HK-2 (cell line): ENCODE measurements around the gene ENTPD8.
"Not testable (repeated sequence)": the region's sequence is repeated elsewhere in the genome, so short reads cannot be mapped to it uniquely, and the experiment has no call there.

Experiments used
- DNase-seq: peaks from one replicate; pipeline ENCODE4 v3.0.0-alpha.2; 2018; ENCODE audit not compliant: unreplicated experiment

ENTPD8 gene

GRCh38 chr9:137458194-137459151, 17.3 kb upstream of the ENTPD8 start:
- DNase-seq: peak; percentile 47

DNA sequence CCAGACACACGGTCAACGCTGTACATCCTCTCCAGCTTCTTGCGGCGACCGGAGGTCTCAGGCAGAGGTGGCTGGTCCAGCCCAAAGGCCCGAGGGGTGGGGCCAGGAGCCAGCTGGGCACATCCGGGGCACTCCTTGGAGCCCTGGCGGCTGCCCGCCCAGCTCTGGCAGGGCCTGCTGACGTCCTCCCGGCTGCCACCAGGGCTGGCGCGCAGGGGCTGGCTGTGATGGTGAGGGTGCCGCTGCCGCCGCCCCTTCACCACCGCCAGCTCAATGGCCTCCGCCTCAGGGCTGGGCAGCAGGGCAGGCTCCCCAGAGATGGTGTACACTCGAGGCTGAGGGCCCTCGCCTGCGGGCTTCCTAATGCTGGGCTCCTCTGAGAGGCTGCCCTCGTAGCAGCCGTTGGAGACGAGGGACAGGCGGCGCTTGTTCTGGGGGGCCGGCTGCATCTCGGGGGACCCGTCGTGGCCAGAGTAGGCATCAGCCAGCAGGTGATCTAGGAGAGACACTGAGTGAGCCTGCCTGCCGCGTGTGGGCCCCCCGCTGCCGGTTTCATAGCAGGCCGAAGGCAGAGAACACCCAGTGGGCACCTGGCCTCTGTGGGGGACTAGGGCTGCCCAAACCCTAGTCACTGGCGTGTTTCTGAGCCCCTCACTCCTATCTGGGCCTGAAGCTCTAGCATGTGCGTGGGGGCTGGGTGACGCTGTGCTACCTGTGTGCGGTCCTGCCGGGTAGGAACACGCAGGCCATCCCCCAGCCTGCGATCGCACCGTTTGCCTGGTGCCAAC, 16.4 kb upstream of the ENTPD8 start:
- DNase-seq: no peak

DNA sequence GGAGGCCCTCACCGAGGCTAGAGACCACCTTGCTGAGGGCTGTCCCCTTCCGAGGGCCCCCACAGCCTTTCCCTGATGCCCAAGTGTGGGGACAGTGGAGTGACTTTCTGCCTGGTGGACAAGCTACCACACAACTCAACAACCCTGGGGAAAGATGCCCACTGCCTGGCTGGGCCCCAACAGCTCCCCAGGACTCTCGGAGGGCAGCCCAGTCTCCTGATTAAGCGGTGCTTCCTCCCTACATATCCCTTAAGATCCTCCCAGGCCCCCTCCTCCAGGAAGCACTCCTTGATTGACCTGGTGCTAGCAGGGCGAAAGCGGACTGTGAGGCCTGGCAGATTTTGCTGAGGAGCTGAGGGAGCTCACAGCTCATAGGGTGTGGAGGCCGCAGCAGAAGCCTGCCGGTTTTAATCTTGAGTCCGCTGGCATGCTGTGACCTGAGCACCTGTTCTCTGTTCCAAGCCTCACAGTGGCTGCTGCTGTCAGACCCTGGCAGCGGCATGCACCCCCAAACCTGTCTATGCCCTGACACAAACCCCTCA, 15.8 kb upstream of the ENTPD8 start:
- DNase-seq: no peak

DNA sequence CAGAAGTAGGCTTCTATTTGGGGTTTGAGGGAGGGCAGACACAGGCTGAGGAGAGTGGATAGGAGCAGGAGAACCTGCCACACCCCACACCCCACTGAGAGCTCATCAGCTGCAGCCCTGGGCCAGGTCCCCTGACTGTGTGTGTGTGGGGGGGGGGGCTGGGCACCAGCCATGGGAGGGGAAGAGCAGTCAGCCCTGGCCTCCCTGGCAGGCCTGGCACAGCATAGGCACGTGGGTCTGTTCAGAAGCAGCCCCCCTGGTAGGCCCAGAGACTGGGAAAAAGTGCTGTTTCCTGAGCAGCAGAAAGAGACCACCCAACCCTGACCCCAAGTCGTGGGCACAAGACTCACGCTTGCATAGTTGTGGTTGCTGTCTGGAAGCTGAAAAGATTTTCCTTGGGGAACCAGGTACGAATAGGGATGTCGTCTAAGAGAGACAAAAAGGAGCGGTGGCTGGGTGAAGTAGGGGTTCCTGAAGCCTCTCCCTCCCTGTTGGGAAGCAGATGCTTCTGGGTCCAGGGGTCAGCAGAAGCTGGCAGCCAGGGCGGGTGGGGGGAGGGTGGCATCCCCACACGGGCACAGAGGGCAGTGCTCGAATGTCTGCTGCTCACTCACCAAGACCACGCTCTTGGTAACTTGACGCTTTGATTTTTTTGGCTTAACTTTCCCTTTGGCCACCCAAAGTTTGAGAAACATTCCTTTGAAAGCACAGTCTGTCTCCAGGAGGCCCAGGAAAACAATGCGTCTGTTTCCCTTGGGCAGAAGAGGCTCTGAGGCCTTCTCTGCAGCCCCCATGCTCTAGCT, 15.1 kb upstream of the ENTPD8 start:
- no peak for DNase-seq

DNA sequence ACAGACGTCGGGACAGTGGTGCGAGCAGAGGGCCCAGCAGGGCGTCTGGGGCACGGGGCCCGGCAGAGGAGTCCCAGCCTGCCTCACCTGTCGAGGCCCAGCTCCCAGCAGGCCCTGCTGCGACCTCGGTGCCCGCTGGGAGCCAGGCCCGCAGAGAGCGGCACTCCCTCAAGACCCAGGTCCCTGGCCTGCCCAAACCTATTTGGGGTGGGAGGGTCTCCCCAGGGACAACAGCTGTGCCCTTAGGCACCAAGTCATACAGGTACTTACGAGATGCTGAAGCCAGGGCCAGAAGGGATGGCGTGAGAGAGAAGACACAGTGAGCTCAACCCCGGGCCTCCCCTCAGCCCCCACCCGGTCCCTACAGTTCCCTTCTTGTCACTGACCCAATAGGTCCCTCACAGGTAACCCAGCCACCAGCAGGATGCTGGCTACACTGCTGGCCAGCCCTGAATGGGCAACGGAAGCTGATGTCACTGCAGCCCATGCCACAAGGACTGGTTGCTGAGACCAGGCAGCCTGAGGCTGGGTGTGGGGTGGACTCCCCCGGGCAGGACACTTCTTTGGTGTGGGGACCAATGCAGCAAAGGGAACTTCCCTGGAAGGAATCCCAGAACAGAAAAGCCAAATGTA, 14.3 kb upstream of the ENTPD8 start:
- DNase-seq: no peak

GRCh38 chr9:137454597-137455358, 13.6 kb upstream of the ENTPD8 start:
- no peak for DNase-seq

DNA sequence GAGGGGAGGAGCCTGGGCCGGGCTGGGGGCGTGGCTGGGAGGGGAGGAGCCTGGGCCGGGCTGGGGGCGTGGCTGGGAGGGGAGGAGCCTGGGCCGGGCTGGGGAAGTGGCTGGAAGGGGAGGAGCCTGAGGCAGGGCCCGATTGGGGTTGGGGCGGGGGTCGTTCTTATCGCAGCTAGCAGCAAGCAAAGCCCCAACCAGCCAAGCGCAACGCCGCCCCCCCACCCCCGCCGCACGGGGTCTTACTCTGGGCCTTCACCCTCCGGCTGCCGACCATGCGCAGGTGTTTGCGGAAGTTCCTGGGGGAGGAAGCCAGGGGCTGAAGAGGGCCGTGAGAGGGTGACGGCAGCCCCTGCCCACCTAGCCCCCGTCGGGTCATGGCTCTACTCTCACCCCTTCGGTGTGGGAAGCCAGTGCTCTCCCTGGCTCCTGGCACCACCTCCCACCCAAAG, 13.0 kb upstream of the ENTPD8 start:
- DNase-seq: no peak

DNA sequence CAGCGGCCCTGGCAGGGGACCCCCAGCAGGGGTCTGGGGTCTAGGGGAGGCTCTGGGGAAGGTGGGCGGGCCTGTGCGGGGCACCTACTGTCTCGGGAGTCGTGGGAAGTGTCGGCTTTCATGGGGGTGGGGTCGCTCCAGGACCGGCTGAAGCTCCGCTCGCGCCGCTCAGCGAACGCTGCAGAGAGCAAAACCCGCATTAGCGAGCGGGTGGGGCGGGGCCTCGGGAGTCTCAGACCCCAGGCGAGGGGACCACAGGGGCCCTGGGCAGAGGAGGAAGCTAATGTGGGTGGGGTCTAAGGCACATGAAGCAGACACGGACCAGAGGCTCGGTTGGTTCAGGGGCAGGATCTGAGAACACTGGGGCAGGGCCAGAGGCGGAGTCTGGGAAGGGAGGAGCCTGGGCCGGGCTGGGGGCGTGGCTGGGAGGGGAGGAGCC, 12.5 kb upstream of the ENTPD8 start:
- no peak for DNase-seq

GRCh38 chr9:137452761-137453642, 11.8 kb upstream of the ENTPD8 start:
- DNase-seq: no peak

DNA sequence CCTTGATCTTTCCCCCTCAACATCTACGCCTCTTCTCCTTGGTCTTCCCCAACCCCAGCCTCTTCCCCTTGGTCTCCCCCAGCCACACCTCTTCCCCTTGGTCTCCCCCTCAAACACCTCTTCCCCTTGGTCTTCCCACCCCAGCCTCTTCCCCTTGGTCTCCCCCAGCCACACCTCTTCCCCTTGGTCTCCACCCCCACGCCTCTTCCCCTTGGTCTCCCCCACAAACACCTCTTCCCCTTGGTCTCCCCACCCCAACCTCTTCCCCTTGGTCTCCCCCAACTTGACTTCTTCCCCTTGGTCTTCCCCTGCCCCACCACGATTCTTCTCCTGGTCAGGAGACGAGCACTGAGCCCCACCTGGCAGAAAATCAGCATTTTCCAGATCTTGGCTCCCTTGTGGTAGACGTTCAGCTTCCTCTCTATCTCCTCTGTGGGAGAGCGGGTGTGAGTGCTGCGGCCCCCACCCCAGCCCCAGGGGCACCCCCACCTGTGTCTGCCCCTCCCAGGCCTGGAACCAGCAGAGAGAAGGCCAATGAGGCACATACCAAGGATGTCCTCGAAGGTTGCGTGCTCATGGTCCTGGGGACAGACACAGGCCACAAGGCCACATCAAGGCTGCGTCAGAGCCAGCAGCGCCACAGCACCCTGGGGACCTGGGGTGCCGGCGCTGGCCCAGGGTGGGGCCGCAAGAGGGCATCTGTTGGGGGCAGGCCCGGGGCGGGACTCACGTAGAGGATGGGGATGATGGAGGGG, 11.0 kb upstream of the ENTPD8 start:
- DNase-seq: no peak

DNA sequence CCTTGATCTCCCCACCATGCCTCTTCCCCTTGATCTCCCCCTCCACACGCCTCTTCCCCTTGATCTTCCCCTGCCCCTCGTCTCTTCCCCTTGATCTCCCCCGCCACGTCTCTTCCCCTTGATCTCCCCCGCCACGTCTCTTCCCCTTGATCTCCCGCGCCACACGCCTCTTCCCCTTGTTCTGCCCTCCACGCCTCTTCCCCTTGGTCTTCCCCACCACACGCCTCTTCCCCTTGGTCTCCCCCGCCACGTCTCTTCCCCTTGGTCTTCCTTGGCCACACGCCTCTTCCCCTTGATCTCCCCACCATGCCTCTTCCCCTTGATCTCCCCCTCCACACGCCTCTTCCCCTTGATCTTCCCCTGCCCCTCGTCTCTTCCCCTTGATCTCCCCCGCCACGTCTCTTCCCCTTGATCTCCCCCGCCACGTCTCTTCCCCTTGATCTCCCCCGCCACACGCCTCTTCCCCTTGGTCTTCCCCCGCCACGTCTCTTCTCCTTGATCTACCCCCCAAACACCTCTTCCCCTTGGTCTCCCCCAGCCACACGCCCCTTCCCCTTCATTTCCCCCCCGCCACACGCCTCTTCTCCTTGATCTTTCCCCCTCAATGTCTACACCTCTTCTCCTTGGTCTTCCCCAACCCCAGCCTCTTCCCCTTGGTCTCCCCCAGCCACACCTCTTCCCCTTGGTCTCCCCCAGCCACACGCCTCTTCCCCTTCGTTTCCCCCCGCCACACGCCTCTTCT, 10.3 kb upstream of the ENTPD8 start:
- DNase-seq: not testable (repeated sequence)

- not testable (repeated sequence) for DNase-seq
Measured at GRCh38 chr9:137450539-137451222, 9.5 kb upstream of the ENTPD8 start.

DNA sequence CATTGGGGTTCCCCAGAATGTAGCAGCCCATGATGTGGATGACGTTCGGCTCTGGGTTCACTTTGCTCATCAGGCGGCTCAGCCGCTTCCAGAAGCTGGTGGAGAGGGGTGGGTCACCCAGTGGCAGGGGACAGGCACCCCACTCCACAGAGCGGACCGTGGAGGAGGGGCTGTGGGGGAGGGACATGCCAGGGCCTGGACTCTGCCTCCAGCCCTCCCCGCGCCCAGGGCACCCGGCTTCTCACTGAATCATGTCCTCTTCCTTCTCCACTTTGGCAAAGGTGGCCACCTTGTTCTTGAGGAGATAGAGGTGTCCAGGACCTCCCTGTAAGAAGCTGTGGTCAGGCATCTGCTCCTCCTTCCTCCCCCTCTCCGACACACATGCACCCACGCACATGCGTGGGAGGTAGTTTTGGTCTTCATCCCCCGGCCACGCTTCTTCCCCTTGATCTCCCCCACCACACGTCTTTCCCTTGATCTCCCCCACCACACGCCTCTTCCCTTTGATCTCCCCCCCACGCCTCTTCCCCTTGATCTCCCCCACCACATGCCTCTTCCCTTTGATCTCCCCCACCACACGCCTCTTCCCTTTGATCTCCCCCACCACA, 8.9 kb upstream of the ENTPD8 start:
- no peak for DNase-seq

- DNase-seq: no peak
Measured at GRCh38 chr9:137449081-137449844, 8.1 kb upstream of the ENTPD8 start.

- DNase-seq: no peak
Measured at GRCh38 chr9:137448602-137448962, 7.4 kb upstream of the ENTPD8 start.
